GM19043 (cell line): ENCODE data around the gene PTCH1.

Experiments used
- ATAC-seq: cut with Tn5 transposase; IDR thresholded peaks from one replicate; pipeline ENCODE4 v1.9.1; 2021; ENCODE audit warnings: low read depth; ENCODE audit not compliant: unreplicated experiment

PTCH1 gene

DNA sequence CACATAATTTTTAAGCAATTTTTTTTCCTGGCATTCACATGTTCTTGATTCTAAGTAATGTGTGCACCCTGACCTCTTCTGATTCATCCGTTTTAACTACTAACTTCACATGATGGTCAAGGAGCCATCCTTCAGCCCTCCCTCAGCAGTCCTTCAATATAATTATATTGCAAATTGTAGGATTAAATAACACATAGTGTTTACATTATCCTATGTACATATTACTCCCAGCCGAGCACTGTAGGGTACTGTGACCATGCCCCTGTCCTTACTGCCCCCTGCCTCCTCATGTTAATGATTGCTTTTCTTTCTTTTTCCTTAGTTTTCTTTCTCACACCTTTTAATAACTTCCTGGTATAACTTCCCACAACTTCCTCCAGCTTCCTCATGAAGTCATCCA, 103.0 kb downstream of the PTCH1 start:
- no peak for ATAC-seq

DNA sequence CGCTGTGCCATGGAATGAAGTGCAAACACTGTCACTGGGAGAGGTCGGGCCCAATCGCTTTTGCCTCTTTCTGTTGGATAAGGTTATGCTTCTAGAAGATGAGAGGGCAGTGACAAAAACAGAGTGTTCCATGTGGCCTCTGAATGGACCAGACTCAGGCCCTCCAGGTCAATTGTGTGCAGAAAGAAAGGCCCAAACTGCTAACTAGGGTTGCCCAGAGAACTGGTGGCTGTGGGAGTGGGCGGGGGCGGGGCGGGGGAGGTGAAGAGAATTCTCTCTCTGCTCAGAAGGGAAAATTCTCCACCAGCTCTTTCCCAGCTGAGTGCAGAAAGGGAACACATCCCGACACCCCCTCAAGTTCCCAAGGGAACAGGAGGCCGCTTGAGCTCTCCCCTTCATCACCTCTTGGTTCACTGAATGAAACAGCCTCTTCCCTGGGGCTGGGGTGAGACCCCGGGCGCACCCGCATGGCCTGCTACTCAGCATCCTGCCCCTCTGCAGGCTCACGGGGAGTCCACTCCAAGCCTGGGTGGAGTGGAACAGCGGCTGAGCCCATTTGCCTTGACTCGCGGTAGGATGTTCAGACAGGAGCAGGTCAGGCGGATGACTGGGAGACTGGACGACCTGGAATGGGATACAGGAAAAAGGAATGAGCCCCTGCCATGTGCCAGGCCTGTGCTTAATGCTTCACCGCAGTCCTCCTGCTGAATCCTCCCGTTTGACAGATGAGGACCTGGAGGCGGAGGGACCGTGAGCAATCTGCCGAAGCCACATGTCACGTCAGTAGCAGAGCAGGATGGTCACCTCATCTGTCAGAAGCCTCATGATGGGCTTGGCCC, 105.5 kb downstream of the PTCH1 start:
- no peak for ATAC-seq

DNA sequence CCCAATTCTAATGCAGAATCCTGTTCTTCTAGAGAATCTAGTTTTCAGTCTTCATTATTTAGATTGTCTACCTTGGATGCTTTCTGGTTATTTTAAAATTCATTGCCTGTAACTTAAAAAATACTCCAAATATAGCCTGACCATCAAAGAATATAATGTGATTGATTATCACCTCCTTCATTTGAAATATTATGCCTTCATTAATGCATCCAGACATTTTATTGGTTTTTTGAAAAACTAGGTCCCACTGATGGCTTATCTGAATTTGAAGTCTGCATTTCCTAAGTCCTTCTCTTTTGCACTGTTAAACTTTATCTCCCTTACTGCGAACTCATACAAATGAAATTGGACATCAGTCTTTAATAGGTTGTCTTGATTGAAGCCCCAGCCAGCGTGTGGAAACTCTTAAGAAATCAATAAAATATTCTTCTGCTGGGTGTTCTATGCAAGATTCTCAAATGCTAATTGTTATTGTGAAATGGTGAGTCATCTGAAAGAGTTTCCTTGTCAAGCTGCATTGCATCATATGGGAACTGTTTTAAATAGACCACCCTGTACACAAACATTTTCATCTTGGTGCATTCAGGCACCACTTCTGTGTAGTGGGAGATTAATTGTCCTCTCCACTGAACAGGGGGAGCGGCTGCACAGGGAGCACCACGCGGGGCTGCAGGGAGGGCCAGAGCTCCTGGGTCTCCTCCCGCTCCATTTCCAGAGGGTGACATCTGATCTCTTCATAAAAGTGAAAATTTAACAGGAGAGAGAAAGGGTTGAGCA, 106.9 kb downstream of the PTCH1 start:
- ATAC-seq, result no peak

DNA sequence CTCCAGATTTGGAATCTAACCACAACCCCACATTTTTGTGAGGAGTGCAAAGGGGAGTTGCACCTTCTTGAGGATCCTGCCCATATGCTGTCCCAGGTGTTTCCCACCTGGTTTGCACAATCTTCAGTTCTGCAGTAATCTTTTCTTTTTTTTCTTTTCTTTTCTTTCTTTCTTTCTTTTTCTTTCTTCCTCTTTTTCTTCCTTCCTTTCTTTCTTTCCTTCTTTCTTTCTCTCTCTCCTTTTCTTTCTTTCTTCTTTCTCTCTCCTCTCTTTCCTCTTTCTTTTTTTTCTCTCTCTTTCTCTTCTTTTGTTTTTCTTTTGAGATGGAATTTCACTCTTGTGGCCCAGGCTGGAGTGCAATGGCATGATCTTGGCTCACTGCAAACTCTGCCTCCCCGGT, 109.2 kb downstream of the PTCH1 start:
- ATAC-seq, result no peak

- no peak for ATAC-seq
These were observed 110.7 kb downstream of the PTCH1 start for GRCh38 chr9:95406121-95406520.

DNA sequence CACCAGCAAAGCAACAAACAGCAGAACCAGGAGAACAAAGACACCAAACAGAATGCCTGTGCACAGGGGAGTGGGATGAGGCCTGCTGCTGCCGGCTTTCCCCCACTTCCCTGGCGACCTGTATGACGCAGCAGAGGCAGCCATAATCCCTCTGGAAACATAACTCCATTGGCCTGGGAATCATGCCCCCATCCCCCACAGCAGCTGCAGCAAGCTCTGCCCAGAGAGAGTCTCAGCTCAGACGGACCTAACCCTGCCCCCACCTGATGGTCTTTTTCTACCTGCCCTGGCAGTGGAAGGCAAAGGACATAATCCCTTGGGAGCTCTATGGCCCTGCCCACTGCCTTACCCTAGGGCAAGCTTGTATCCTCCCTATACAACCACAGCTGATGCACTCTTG, 117.5 kb downstream of the PTCH1 start:
- ATAC-seq, result no peak
